Cardiac muscle cell (in vitro differentiated cells and primary cell): ENCODE results near the gene PEPD. TPM values are rescaled to one million over a fixed set of nuclear protein-coding genes. Genes with fewer than 3 reads are reported as not detected.
A peak's percentile ranks its signal among the peaks of the same experiment; 100 is the strongest.

Experiments
- DNase-seq, 2 donors: peaks; one replicate each; pipeline versions ENCODE4 v3.0.0 to v3.0.0-alpha.2; 2010 to 2017; ENCODE audit warnings: low read depth in 1 of 2, low spot score in 1 of 2
- H3K27ac ChIP-seq: fragments of 200-600 bp; sonication (generic); 2 replicates; pipeline ENCODE4 v1.5.1; 2016
- H3K27me3 ChIP-seq: fragments of 200-600 bp; sonication (generic); 2 replicates; pipeline ENCODE4 v1.6.0; 2016; ENCODE audit warnings: control low read depth
- H3K36me3 ChIP-seq: fragments of 200-600 bp; sonication (generic); 2 replicates; pipeline ENCODE4 v1.5.1; 2016; ENCODE audit warnings: control low read depth
- H3K4me1 ChIP-seq: fragments of 200-600 bp; sonication (generic); 2 replicates; pipeline ENCODE4 v1.8.1; 2017; ENCODE audit warnings: low read depth, mild to moderate bottlenecking, mixed run types
- H3K4me3 ChIP-seq: fragments of 200-600 bp; sonication (generic); 2 replicates; pipeline ENCODE4 v1.5.1; 2016; ENCODE audit warnings: mild to moderate bottlenecking
- H3K9me3 ChIP-seq: fragments of 200-600 bp; sonication (generic); 2 replicates; pipeline ENCODE4 v1.5.1; 2017; ENCODE audit warnings: low read depth, mild to moderate bottlenecking, control low read depth
- CTCF ChIP-seq: IDR thresholded peaks from 2 replicates; pipeline ENCODE4 v1.5.1; 2012; ENCODE audit warnings: low read depth, mild to moderate bottlenecking, low read length
- polyA plus RNA-seq: library from polyadenylated mRNA; unstranded; fragments of >200 nt; fragmentation: Nextera tagmentation; extraction: Ambion mirVana; gene quantifications from 2 replicates; pipeline ENCODE4 v1.2.1, GENCODE V29; 2016
- total RNA-seq: library from RNA; depleted of rRNA; stranded (reverse); fragments of >200 nt; gene quantifications from 2 replicates; pipeline ENCODE4 v1.2.3, GENCODE V29; 2016

Gene PEPD
- total and polyA plus RNA-seq, 2 experiments from 2014 or later, result 40.3 to 80.6 TPM

GRCh38 chr19:33391631-33392249 lies 129.9 kb downstream of the PEPD start:
- H3K4me3 ChIP-seq, result no peak overlapping the region
- no peak overlapping the region for H3K27ac ChIP-seq
- H3K36me3 ChIP-seq, result no peaks in the 10 kb centered on the region
- DNase-seq, result no peak
- no peaks in the 10 kb centered on the region for H3K27me3 ChIP-seq
- no peak for TF ChIP-seq CTCF
- H3K4me1 ChIP-seq, result no peaks in the 10 kb centered on the region
- H3K9me3 ChIP-seq, result no peaks in the 10 kb centered on the region

- Histone ChIP-seq H3K27ac (no peak overlapping the region), H3K36me3 (no peaks in the 10 kb centered on the region), H3K4me1 (no peaks in the 10 kb centered on the region), H3K27me3 (no peaks in the 10 kb centered on the region), H3K4me3 (no peak overlapping the region), H3K9me3 (no peaks in the 10 kb centered on the region)
- DNase-seq, result no peak
- no peak for TF ChIP-seq CTCF
Observed at GRCh38 chr19:33390908-33391630, 130.5 kb downstream of the PEPD start.

GRCh38 chr19:33390101-33390907 lies 131.3 kb downstream of the PEPD start:
- no peak overlapping the region for H3K4me3 ChIP-seq
- no peaks in the 10 kb centered on the region for H3K36me3 ChIP-seq
- H3K9me3 ChIP-seq, result no peaks in the 10 kb centered on the region
- no peak for TF ChIP-seq CTCF
- peak in 1 of 2 donors; percentile 71 for DNase-seq
- H3K27ac ChIP-seq, result no peak overlapping the region
- no peaks in the 10 kb centered on the region for H3K27me3 ChIP-seq
- H3K4me1 ChIP-seq, result no peaks in the 10 kb centered on the region

GRCh38 chr19:33389421-33390100 lies 132.0 kb downstream of the PEPD start:
- Histone ChIP-seq H3K36me3 (no peaks in the 10 kb centered on the region), H3K4me3 (no peak overlapping the region), H3K27ac (no peak overlapping the region), H3K9me3 (no peaks in the 10 kb centered on the region), H3K4me1 (no peaks in the 10 kb centered on the region), H3K27me3 (no peaks in the 10 kb centered on the region)
- TF ChIP-seq CTCF, result no peak
- DNase-seq, result no peak

- no peak overlapping the region for H3K4me3 ChIP-seq
- no peak for DNase-seq
- H3K27me3 ChIP-seq, result no peaks in the 10 kb centered on the region
- TF ChIP-seq CTCF, result no peak
- no peaks in the 10 kb centered on the region for H3K9me3 ChIP-seq
- H3K36me3 ChIP-seq, result no peaks in the 10 kb centered on the region
- H3K27ac ChIP-seq, result no peak overlapping the region
- no peaks in the 10 kb centered on the region for H3K4me1 ChIP-seq
Observed at GRCh38 chr19:33388725-33389420, 132.7 kb downstream of the PEPD start.
